ENCODE data around the gene CSF1. TPM values are rescaled to one million over a fixed set of nuclear protein-coding genes. Genes with fewer than 3 reads are reported as not detected.

CSF1 gene
- total and polyA plus RNA-seq, 10 donors: 5.8 to 207 (median 78.1) TPM

GRCh38 chr1:109902204-109902985 lies 8.3 kb upstream of the CSF1 start:
- intact Hi-C loops (cut with DNase I; ENCODE audit: low total_unique reads): loop anchor here (10.0 kb wide), 1 partner anchor 108 kb away; no protein-coding TSS in a partner anchor
- TF ChIP-seq POLR2A (IDR thresholded peaks at IDR 0.05): no peak
- Histone ChIP-seq H3K4me3 (no peak overlapping the region), H3K36me3 (no peaks in the 10 kb centered on the region), H3K27ac (peak overlapping the region in 1 of 8 donors; percentile 23), H3K9me3 (no peaks in the 10 kb centered on the region), H3K27me3 (replicated peaks in 1 of 7) (peaks cover 0 to 8% (median 0%) of the 10 kb centered on the region in 7 donors), H3K4me1 (peaks cover 17 to 66% (median 30%) of the 10 kb centered on the region in 6 donors)
- 81 to 94% (median 89%) methylated on average over 9 of the region's 9 CpGs for WGBS, 5 donors
- no peak for DNase-seq

GRCh38 chr1:109903376-109903930 lies 7.2 kb upstream of the CSF1 start:
- DNase-seq: no peak
- H3K4me3 ChIP-seq: no peak overlapping the region
- H3K27me3 ChIP-seq (replicated peaks in 1 of 7): peaks cover 0 to 11% (median 0%) of the 10 kb centered on the region in 7 donors
- H3K27ac ChIP-seq: peak overlapping the region in 1 of 8 donors; percentile 23
- no peak for TF ChIP-seq POLR2AphosphoS5 (IDR thresholded peaks at IDR 0.05)
- TF ChIP-seq POLR2A (IDR thresholded peaks at IDR 0.05): no peak
- TF ChIP-seq CTCF (IDR thresholded peaks at IDR 0.05 in 8 of 11, conservative IDR thresholded peaks at IDR 0.05 in 3 of 11): no peak
- intact Hi-C loops (cut with DNase I; ENCODE audit: low total_unique reads): loop anchor here (10.0 kb wide), 1 partner anchor 109 kb away; no protein-coding TSS in a partner anchor
- no peaks in the 10 kb centered on the region for H3K9me3 ChIP-seq
- H3K4me1 ChIP-seq: peaks cover 17 to 73% (median 38%) of the 10 kb centered on the region in 6 donors
- WGBS, 5 donors: 78 to 90% (median 87%) methylated on average over 2 of the region's 2 CpGs
- H3K36me3 ChIP-seq: no peaks in the 10 kb centered on the region

GRCh38 chr1:109904105-109904817 lies 6.4 kb upstream of the CSF1 start:
- DNase-seq: no peak

More at GRCh38 chr1:109904105-109904817, 6.4 kb upstream of the CSF1 start:
- H3K36me3 ChIP-seq: no peaks in the 10 kb centered on the region
- no peak overlapping the region for H3K4me3 ChIP-seq
- intact Hi-C loops (cut with DNase I; ENCODE audit: low total_unique reads): loop anchor here (10.0 kb wide), 1 partner anchor 109 kb away; no protein-coding TSS in a partner anchor
- 83 to 89% (median 86%) methylated on average over 5 to 7 of the region's 7 CpGs for WGBS, 5 donors
- TF ChIP-seq POLR2A (IDR thresholded peaks at IDR 0.05): no peak
- TF ChIP-seq CTCF (IDR thresholded peaks at IDR 0.05 in 8 of 11, conservative IDR thresholded peaks at IDR 0.05 in 3 of 11): no peak
- TF ChIP-seq POLR2AphosphoS5 (IDR thresholded peaks at IDR 0.05): peak in 2 of 3 donors; percentile 40 to 56
- no peaks in the 10 kb centered on the region for H3K9me3 ChIP-seq
- H3K27ac ChIP-seq: peak overlapping the region in 4 of 8 donors; percentile 23 to 40 (median 30)
- H3K27me3 ChIP-seq (replicated peaks in 1 of 7): peaks cover 0 to 11% (median 0%) of the 10 kb centered on the region in 7 donors
- H3K4me1 ChIP-seq: peaks cover 17 to 77% (median 43%) of the 10 kb centered on the region in 6 donors
